HCT116 (cell line): ENCODE results near the gene NDRG3. TPM values are rescaled to one million over a fixed set of nuclear protein-coding genes. Genes with fewer than 3 reads are reported as not detected.

Experiments
- ATAC-seq: fragments of 200-7000 bp; cut with Tn5 transposase; 2 replicates; pipeline ENCODE4 v1.9.1; 2020; ENCODE audit warnings: mild to moderate bottlenecking, moderate library complexity
- BruUV-seq: library from RNA; stranded (reverse); fragments of 400-500 nt; replicated peaks from 2 replicates; lab custom pipeline; 2021; lab: Mats Ljungman, UMichigan
- CTCF ChIA-PET: fragments of 300-600 bp; sonication (Branson Sonifier 250); formaldehyde crosslinking; loops from one replicate; lab custom pipeline; 2021; ENCODE audit warnings: antibody characterized with exemption; lab: Charles Lee
- POLR2A ChIA-PET: fragments of 300-600, 350-600 bp; sonication (Branson Sonifier 250); formaldehyde crosslinking; loops from one replicate; lab custom pipeline; 2021; ENCODE audit warnings: antibody characterized with exemption; lab: Charles Lee
- RAD21 ChIA-PET, 2 experiments: fragments of 300-600 bp; sonication (Branson Sonifier 250); formaldehyde crosslinking; loops; one replicate each; lab custom pipeline; 2023; ENCODE audit warnings: low total read pairs in 2 of 2; ENCODE audit not compliant: uncharacterized antibody in 2 of 2, unreplicated experiment in 2 of 2, low non-redundant PET in 1 of 2; lab: Charles Lee
- DNase-seq: peaks from one replicate; pipeline ENCODE4 v3.0.0-alpha.2; 2010; ENCODE audit warnings: low read depth, low spot score
- H2AFZ ChIP-seq: fragments of 200-600 bp; shearing (Covaris generic), sonication (generic); 2 replicates; pipeline ENCODE4 v1.6.1; 2017; ENCODE audit warnings: low read depth, mixed run types, mixed read lengths, antibody characterized with exemption, low read length; ENCODE audit not compliant: poor library complexity, severe bottlenecking
- H3K27ac ChIP-seq: 2 replicates; pipeline ENCODE4 v1.5.1; 2012; ENCODE audit warnings: low read depth, low read length
- H3K27me3 ChIP-seq: fragments of 200-600 bp; sonication (generic); 2 replicates; pipeline ENCODE4 v1.6.1; 2016; ENCODE audit warnings: mixed run types, low read length, mixed read lengths; ENCODE audit not compliant: insufficient read depth
- H3K36me3 ChIP-seq, 2 experiments: fragments of 200-500 bp in 1 of 2; fragments of 200-600 bp in 1 of 2; sonication (Bioruptor generic) in 1 of 2; sonication (generic) in 1 of 2; 2 replicates each; pipeline versions ENCODE4 v1.5.1 to v1.6.1; 2014 to 2016; ENCODE audit warnings: low read length in 2 of 2, inconsistent platforms in 1 of 2, mixed read lengths in 1 of 2, mixed run types in 1 of 2; ENCODE audit not compliant: insufficient read depth in 2 of 2, control insufficient read depth in 1 of 2
- H3K4me1 ChIP-seq, 2 experiments: fragments of 200-600 bp in 1 of 2; sonication (generic) in 1 of 2; 2 replicates each; pipeline versions ENCODE4 v1.5.1 to v1.6.1; 2012 to 2017; ENCODE audit warnings: low read length in 2 of 2, inconsistent platforms in 1 of 2, mild to moderate bottlenecking in 1 of 2, mixed read lengths in 1 of 2, mixed run types in 1 of 2, moderate library complexity in 1 of 2; ENCODE audit not compliant: insufficient read depth in 2 of 2, control insufficient read depth in 1 of 2
- H3K4me2 ChIP-seq: fragments of 200-600 bp; sonication (generic); 2 replicates; pipeline ENCODE4 v1.6.1; 2017; ENCODE audit warnings: mixed run types, low read length, mixed read lengths
- H3K4me3 ChIP-seq, 2 experiments: fragments of 200-600 bp in 1 of 2; sonication (generic) in 1 of 2; replicated peaks in 1 of 2; 2 replicates each; pipeline ENCODE4 v1.5.1; 2011 to 2016; ENCODE audit warnings: low read length in 2 of 2, control low read depth in 1 of 2, low read depth in 1 of 2, mild to moderate bottlenecking in 1 of 2, mixed read lengths in 1 of 2, mixed run types in 1 of 2
- H3K79me2 ChIP-seq: fragments of 200-600 bp; sonication (generic); 2 replicates; pipeline ENCODE4 v1.6.1; 2017; ENCODE audit warnings: mild to moderate bottlenecking, mixed run types, low read length, moderate library complexity, mixed read lengths; ENCODE audit not compliant: insufficient read depth
- H3K9ac ChIP-seq: fragments of 200-600 bp; sonication (generic); 2 replicates; pipeline ENCODE4 v1.6.1; 2016; ENCODE audit warnings: low read length, mixed read lengths
- H3K9me2 ChIP-seq: fragments of 200-600 bp; sonication (generic), shearing (Covaris generic); 2 replicates; pipeline ENCODE4 v1.6.1; 2017; ENCODE audit warnings: mixed run types, mild to moderate bottlenecking, moderate library complexity; ENCODE audit not compliant: insufficient read depth
- H3K9me3 ChIP-seq, 2 experiments: fragments of 200-500 bp in 1 of 2; fragments of 200-600 bp in 1 of 2; sonication (Bioruptor generic) in 1 of 2; sonication (generic) in 1 of 2; 2 replicates each; pipeline ENCODE4 v1.6.1; 2014 to 2017; ENCODE audit warnings: low read length in 2 of 2, mixed read lengths in 2 of 2, inconsistent platforms in 1 of 2, low read depth in 1 of 2, mild to moderate bottlenecking in 1 of 2, mixed run types in 1 of 2, moderate library complexity in 1 of 2; ENCODE audit not compliant: control insufficient read depth in 1 of 2, insufficient read depth in 1 of 2
- H4K20me1 ChIP-seq: fragments of 200-600 bp; sonication (generic), shearing (Covaris generic); 2 replicates; pipeline ENCODE4 v1.6.1; 2017; ENCODE audit warnings: mixed run types, mild to moderate bottlenecking, moderate library complexity; ENCODE audit not compliant: insufficient read depth
- ZFX ChIP-seq: fragments of 450-650 bp; IDR thresholded peaks from 2 replicates; pipeline ENCODE4 v1.6.1; 2017
- intact Hi-C: fragments of 100-400 bp; cut with micrococcal nuclease; formaldehyde crosslinking; loops from 2 replicates; pipeline ENCODE4 v1.10.0; 2022
- total RNA-seq: library from RNA; stranded (reverse); gene quantifications from one replicate; pipeline ENCODE4 v1.2.1, GENCODE V29; 2021; ENCODE audit not compliant: unreplicated experiment
- TF ChIP-seq, protein P1 (sequence below): IDR thresholded peaks from 2 replicates; pipeline ENCODE4 v1.6.1; 2011; ENCODE audit warnings: mild to moderate bottlenecking, low read length, moderate library complexity; ENCODE audit not compliant: insufficient replicate concordance; ENCODE audit errors: extremely low read depth

Gene NDRG3
- total RNA-seq, 1 experiment from 2014 or later: 29.3 TPM

- no peak for DNase-seq
- BruUV-seq: TSS peak; percentile 63
- intact Hi-C loops: loop anchor here (10.0 kb wide), 1 partner anchor 132 kb away; no protein-coding TSS in a partner anchor
- Histone ChIP-seq H3K27ac (peak overlapping the region; percentile 88), H3K79me2 (peaks cover 45% of the 10 kb centered on the region), H2AFZ (no peak overlapping the region), H3K9ac (peak overlapping the region; percentile 88), H3K36me3 (peaks cover 16 to 35% of the 10 kb centered on the region in 2 experiments), H3K9me3 (no peaks in the 10 kb centered on the region), H3K4me3 (peak overlapping the region; percentile 76 to 100), H4K20me1 (no peaks in the 10 kb centered on the region; the same call in 1 of the 2 replicates), H3K4me2 (peak overlapping the region; percentile 93), H3K4me1 (peaks cover 23 to 30% of the 10 kb centered on the region in 2 experiments), H3K27me3 (no peaks in the 10 kb centered on the region), H3K9me2 (no peaks in the 10 kb centered on the region)
- CTCF ChIA-PET: interaction anchor here (0.6 to 2.0 kb wide), 20 partner anchors 8 to 333 kb away, joined by 3 to 12 read pairs (median 4); partner anchors contain the start of genes DSN1, MYL9 and TGIF2
- peak; percentile 3; the same call in 1 of the 2 replicates for TF ChIP-seq ZFX
- TF ChIP-seq, protein P1, sequence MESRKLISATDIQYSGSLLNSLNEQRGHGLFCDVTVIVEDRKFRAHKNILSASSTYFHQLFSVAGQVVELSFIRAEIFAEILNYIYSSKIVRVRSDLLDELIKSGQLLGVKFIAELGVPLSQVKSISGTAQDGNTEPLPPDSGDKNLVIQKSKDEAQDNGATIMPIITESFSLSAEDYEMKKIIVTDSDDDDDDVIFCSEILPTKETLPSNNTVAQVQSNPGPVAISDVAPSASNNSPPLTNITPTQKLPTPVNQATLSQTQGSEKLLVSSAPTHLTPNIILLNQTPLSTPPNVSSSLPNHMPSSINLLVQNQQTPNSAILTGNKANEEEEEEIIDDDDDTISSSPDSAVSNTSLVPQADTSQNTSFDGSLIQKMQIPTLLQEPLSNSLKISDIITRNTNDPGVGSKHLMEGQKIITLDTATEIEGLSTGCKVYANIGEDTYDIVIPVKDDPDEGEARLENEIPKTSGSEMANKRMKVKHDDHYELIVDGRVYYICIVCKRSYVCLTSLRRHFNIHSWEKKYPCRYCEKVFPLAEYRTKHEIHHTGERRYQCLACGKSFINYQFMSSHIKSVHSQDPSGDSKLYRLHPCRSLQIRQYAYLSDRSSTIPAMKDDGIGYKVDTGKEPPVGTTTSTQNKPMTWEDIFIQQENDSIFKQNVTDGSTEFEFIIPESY: no peak
- RAD21 ChIA-PET: interaction anchor here (0.6 to 0.9 kb wide), 2 partner anchors 12 to 22 kb away, joined by 3 read pairs; no protein-coding TSS in a partner anchor
- POLR2A ChIA-PET: interaction anchor here (0.8 to 2.5 kb wide), 4 partner anchors 10 to 35 kb away, joined by 3 to 13 read pairs (median 4); no protein-coding TSS in a partner anchor
- ATAC-seq: no peak; the same call in 1 of the 2 replicates
Measured at GRCh38 chr20:36606158-36607066, 139.5 kb downstream of the NDRG3 start.
